ENCODE measurements around the gene CPVL.

DNA sequence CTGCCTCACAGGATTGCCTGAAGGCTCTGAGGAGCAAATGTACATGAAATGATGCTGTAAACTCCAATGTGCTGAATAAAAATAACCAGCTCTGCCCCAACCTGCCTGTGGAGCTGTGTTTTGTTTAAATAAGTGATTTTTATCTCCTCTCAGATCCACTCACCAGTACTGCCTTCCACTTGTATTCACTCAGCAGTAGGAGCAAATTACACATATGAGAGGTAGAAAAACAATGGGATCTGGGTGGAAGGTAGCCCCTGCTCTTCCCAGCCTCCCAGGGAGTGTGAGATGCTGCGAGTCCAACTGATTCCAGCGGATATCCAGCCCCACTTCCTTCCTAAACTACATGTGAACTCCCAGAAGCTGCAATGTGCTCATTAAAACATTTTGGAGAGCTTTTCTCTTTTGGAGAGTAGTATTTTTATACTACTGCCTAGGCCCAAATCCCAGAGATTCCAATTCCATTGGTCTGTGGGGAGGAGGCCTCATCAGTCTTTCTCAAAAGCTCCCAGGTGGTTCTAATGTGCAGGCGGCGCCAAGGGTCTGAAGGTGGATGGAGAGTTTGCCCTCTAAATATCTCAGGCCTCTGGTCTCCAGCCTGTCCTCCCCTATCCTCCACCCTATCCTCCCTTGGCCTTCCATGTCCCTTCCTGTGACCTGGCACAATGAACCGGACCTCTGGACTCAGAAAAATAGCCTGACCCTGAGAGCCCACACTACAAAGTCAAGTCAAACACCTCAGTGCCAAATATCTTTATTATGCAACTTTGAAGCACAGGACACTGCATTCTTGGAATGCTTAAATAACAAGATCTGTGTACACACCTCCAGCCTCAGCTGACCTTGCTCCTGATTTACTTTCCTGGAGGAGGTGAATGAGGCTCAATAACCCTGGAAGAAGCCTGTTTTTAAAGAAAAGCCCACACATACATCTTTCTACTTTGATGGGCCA lies 46.2 kb downstream of the CPVL start:
- no peak for TF ChIP-seq YY1 (IDR thresholded peaks at IDR 0.05)
- TF ChIP-seq, protein P1, sequence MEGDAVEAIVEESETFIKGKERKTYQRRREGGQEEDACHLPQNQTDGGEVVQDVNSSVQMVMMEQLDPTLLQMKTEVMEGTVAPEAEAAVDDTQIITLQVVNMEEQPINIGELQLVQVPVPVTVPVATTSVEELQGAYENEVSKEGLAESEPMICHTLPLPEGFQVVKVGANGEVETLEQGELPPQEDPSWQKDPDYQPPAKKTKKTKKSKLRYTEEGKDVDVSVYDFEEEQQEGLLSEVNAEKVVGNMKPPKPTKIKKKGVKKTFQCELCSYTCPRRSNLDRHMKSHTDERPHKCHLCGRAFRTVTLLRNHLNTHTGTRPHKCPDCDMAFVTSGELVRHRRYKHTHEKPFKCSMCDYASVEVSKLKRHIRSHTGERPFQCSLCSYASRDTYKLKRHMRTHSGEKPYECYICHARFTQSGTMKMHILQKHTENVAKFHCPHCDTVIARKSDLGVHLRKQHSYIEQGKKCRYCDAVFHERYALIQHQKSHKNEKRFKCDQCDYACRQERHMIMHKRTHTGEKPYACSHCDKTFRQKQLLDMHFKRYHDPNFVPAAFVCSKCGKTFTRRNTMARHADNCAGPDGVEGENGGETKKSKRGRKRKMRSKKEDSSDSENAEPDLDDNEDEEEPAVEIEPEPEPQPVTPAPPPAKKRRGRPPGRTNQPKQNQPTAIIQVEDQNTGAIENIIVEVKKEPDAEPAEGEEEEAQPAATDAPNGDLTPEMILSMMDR (IDR thresholded peaks at IDR 0.05; ENCODE audit: low read depth, low read length, missing input control): no peak
- no peak for TF ChIP-seq JUND (IDR thresholded peaks at IDR 0.05)
